C4-2B (cell line): ENCODE results near the gene ENDOV.

Experiments used
- CTCF ChIP-seq: fragments of 450-650 bp; conservative IDR thresholded peaks from 2 replicates; pipeline ENCODE4 v1.5.1; 2017; ENCODE audit warnings: mild to moderate bottlenecking
- ZFX ChIP-seq: fragments of 450-650 bp; IDR thresholded peaks from 2 replicates; pipeline ENCODE4 v1.6.1; 2017

GRCh38 chr17:80382956-80383355 is 32.0 kb upstream of the ENDOV start:
- no peak for TF ChIP-seq CTCF
- TF ChIP-seq ZFX, result no peak
